Cardiac septum (tissue), 1 donor: Measurements from ENCODE around the gene SERPINB6. TPM values are rescaled to one million over a fixed set of nuclear protein-coding genes. Genes with fewer than 3 reads are reported as not detected.
"Not testable (repeated sequence)": the region's sequence is repeated elsewhere in the genome, so short reads cannot be mapped to it uniquely, and the experiment has no call there.

ENCODE experiments used
- DNase-seq: peaks from one replicate; pipeline ENCODE4 v3.0.0-alpha.2; 2020; ENCODE audit warnings: low spot score
- intact Hi-C: fragments of 100-400 bp; cut with DNase I; formaldehyde crosslinking; loops from one replicate; pipeline ENCODE4 v1.14.0; 2022
- total RNA-seq: library from RNA; stranded (reverse); fragmentation: NEBNext Ultra II Directional; extraction: Animal tissue kit (Norgen Biotek cat#: 25700); gene quantifications from one replicate; pipeline ENCODE4 v1.2.1, GENCODE V29; 2021
- donor health status: DM: no; HTN: no; CAD: no.

Gene SERPINB6
- total RNA-seq, 1 donor from 2014 or later = 171 TPM

DNA sequence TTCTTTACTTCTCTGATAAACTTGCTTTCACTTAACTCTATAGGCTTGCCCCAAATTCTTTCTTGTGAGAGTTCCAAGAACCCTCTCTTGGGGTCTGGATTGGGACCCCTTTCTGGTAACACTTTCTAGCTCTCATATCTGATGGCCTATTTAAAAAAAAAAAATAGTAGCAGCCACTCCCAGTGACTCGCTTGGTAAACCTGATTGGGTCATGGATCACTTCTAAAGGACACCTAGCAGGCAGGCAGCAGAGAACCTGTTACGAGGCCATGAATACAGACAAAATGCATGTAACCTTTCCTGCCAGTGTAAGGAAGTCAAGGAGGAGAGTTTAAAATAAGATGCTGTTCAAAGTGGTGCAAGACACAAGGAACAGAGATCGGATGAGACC is 9.1 kb upstream of the SERPINB6 start:
- DNase-seq = no peak
- intact Hi-C loops = no loop called here

DNA sequence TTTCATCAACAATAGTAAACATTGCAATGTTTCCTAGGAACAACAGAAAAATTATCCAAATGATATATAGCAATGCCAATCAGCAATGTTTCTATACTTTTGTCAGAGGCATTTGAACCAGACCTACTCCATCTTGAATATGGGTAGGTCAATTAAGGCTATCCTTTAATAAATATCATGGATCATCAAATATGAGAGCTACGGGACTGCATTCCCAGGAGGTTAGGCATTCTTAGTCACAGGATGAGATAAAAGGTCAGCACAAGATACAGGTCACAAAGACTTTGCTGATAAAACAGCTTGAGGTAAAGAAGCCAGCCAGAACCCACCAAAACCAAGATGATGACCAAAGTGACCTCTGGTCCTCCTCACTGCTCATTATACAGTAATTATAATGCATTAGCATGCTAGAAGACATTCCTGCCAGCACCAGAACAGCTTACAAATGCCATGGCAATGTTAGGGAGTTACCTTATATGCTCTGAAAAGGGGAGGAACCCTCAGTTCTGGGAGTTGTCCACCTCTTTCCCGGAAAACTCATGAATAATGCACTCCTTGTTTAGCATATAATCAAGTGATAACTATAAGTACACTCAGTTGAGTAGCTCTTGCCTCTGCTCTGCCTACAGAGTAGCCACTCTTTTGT is 8.6 kb upstream of the SERPINB6 start:
- DNase-seq = no peak
- intact Hi-C loops = no loop called here

DNA sequence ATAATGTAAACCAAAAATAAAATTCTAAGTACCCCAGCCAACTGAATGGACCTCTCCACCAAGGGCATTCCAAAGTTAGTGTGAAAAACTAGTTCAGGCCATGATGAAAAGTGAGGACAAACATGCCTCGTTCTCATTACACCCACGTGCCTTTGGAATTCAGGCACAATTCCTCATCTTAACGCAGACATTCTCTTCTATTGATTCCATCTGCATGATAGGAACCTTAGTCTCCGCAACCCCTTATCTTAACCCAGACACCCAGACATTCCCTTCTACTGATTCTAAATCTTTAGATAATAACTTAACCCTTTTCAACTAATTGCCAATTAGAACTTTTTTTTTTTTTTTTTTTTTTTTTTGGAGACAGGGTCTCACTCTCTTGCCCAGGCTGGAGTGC is 7.6 kb upstream of the SERPINB6 start:
- no peak for DNase-seq
- intact Hi-C loops = no loop called here

DNA sequence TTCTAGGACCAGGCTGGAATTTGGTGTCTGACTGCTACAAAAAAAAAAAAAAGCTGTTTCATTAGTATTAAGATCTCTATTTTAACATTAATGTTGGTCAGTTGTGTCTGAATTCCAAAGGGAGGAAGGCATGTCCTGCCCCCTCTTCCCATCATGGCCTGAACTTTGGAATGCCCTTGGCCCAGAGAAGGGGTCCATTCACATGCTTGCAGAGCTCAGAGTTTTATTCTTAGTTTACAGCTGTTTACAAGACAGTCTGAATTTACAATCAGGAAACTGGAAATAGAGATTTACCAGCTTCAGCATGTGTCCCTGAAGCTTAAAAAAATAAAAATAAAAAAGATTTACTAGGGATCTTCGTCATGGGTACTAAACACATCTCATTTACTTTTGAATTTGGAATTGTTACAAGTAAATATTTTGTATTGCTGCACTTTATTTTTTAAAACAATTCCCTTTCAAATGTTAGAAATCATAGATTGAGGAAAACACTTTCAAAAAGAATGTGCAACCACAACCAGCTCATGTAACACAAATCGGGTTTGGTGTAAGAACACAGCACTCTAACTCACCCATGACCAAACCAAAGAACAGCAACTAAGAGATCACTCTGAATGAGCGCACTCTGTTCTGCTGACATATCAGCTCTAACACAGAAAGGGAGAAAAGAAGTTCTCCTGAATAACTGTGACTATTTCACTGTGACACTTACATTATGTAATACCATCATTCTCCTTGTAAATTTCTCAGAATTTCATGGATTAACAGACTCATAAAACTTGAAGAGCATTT is 6.6 kb upstream of the SERPINB6 start:
- intact Hi-C loops = no loop called here
- DNase-seq = no peak

DNA sequence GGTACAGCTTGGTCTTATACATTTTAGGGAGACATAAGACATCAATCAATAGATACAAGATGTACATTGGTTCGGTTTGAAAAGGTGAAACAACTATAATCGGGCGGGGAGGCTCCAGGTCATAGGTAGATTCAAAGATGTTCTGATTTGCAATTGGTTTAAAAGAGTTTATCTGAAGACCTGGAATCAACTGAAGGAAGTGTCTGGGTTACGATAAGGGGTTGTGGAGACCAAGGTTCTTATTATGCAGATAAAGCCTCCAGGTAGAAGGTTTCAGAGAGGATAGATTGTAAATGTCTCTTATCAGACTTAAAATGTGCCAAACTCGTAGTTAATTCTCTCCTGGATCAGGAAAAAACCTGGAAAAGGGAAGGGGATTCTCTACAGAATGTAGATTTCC is 5.9 kb upstream of the SERPINB6 start:
- intact Hi-C loops = no loop called here
- DNase-seq = no peak

DNA sequence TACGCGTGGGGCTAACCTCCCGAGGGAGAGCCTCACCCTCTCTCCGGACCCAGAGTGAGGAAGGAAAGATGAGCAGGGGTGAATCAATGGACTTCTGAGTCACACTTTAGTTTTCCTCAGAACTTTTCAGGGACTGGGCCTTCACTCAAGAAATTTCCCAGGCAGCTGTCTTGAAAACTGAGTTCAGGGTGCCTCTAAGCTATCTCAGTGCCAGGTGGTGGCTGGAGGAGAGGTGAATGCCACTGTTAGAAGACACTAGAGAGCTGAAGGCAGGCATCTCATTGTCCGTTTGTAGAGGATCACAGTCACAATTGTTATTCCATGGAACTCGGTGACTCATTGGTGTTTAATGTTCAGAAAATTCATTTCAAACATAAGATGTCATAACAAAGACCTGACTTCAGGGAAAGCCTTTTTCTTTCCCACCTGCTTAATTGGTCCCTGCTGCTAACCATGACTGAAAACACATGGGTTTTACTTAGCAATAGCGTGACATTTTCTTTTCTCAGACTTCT is 5.3 kb upstream of the SERPINB6 start:
- intact Hi-C loops = no loop called here

DNA sequence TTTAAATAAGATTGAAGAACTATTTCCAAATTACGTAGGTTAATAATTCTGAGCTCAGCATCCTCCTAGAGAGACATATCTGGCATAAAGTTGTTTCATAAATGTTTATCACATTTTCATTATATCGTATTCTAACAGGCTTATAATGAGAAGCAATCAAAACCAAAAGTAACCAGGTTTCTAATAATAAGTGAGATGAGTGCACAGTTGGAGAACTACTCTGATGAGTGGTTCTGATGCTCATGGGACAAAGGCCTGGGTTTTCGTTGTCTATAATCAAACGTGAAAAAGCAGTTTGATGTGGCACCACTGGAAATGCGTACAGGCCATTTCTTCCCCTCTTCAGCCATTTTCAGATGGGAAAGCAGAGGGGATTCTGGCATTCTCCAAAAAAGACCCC is 4.7 kb upstream of the SERPINB6 start:
- intact Hi-C loops = no loop called here
- DNase-seq = no peak

More for the DNA sequence above, 5.3 kb upstream of the SERPINB6 start:
- DNase-seq = no peak

DNA sequence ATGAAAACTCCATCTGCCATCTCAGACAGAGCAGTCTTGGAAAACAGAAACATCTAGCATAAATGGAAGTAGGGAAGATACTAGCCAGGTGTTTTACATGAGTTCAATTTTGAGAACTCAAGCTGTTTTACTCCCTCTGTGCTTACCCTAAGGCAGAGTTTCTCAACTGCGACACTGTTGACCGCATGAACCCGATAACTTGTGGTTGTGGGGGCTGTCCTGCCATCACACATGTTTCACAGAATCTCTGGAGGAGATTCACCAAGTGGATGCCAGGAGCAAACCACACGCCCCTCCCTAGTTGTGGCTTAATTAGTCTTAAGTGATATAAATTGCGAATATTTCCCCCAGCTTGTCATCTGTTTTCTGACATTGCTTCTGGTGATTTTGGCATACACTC is 2.3 kb upstream of the SERPINB6 start:
- DNase-seq = no peak
- intact Hi-C loops = no loop called here

DNA sequence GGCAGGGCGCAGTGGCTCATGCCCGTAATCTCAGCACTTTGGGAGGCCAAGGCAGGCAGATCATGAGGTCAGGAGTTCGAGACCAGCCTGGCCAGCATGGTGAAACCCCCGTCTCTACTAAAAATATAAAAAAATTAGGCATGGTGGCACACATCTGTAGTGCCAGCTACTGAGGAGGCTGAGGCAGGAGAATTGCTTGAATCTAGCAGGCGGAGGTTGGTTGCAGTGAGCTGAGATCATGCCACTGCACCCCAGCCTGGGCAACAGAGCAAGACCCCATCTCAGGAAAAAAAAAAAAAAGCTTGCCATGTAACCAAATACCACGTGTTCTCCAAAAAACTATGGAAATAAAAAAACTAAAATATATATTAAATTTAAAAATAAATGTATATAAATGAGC is 1.8 kb upstream of the SERPINB6 start:
- intact Hi-C loops, DNase-seq: not testable (repeated sequence)

DNA sequence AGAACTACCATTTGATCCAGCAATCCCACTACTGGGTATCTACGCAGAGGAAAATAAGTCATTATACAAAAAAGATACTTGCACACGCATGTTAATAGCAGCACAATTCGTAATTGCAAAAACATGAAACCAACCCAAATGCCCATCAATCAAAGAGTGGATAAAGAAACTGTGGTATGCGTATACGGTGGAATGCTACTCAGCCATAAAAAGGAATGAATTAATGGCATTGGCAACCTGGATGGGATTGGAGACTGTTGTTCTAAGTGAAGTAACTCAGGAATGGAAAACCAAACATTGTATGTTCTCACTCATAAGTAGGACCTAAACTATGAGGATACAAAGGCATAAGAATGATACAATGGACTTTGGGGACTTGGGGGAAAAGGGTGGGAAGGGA is 1.3 kb upstream of the SERPINB6 start:
- intact Hi-C loops, DNase-seq: not testable (repeated sequence)

DNA sequence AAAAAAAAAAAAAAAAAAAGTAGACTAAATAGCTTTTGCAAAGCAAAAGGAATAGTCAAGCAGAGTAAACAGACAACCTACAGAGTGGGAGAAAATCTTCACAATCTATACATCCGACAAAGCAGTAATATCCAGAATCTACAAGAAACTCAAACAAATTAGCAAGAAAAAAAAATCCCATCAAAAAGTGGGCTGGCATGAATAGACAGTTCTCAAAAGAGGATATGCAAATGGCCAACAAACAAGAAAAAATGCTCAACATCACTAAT is 786 bp upstream of the SERPINB6 start:
- intact Hi-C loops, DNase-seq: not testable (repeated sequence)

DNA sequence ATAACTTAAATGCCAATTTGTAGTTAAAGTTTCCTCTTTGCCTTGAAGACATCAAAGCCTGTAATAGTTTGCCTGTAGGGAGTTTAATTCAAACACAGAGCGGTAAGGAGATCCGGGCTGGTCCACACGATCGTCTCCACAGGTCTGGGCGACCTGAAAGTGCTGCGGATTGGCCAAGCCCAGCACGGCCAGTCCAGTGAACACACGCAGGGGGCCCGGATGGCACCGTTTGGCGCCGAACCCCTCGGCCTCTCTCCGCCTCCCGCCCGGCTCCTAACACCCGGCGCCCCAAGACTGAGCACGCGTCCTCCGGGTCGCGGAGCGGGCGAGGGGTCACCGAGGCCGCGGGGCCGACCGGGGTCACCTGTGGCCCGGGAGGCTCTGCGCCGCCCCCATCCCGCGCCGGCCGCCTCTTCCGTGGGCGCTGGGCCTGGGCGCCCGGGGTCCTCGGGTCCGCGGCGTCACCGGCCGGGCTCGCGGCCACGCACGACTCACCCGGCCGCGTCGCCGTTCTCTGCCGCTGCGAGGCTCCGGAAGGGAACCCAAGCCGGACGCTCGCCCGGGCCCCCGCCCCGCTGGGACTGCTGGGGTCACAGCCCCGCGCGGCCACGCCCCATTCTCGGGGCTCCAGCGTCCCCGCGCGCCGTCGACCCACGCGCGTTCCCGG is 481 bp downstream of the SERPINB6 start:
- peak; percentile 89 for DNase-seq
- intact Hi-C loops = loop anchor here (1.0 to 2.0 kb wide), 2 partner anchors 17 to 18 kb away; no protein-coding TSS in a partner anchor

DNA sequence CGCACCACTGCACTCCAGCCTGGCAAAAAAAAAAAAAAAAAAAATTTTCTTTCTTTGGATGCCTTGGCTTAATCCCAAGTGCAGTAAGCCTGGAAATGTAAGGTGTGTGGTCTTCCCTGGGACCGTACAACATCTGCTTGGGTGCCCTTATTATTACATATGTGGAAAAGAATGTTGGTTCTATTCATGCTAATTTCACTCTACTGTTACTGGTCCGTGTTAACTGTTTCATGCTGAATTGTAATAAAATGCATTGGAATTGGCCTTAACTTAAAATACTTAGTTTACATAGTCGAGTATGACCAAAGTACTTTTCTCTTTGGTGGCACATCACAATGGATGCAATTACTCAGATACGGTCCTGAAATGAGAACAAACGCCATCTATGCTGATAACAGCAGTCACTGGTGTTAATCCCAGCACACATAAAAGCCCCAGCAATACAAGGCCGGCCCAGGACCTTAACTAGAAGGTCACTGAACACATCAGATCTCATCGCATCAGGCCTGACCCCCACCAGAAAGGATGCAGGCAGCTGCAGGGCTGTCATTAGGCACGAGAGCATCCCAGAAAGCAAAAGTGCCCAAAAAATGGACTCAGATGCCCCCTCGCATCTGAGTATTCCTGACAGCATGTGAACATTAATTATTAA is 1.2 kb downstream of the SERPINB6 start:
- no peak for DNase-seq
- intact Hi-C loops = loop anchor here (2.0 kb wide), 1 partner anchor 17 kb away; no protein-coding TSS in a partner anchor

DNA sequence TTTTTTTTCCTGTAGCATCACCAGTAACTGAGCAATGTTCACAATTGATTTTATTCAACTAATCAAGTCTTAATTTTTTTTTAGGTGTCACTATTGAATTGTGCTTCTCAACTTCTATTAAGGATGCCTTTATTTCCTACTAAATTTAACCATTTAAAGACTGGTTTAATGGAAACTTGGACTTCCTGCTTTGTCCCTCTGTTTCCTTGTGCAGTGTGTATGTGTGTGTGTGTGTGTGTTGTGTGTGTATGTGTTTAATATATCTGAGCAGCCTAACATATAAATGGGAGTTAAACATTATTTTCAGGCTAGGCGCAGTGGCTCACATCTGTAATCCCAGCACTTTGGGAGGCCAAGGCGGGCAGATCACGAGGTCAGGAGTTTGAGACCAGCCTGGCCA is 1.8 kb downstream of the SERPINB6 start:
- no peak for DNase-seq
- intact Hi-C loops = no loop called here

DNA sequence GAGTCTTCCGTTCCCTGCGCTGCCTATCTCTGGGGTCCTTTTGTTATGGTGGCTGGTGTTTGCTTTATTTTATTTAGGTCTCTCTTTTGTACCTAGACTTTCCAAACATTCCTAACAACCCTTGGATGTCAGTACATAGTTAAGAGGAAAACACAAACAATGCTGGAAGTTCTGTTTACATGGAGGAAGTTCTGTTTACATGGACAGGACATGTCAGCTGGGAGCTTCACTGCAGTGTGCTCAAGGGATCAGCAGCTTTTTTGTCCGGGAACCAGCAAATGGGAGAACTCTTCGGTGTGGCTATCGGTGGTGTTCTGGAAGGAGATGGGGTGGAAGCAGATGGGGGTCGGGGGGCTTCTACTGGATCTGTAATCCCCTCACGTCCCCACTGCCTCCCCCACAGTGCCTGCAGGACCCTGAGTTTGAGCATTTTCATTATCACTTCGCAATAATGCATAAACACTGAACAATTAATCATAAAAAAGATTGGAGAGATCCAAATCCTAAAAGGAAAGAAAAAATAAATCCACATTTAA is 2.7 kb downstream of the SERPINB6 start:
- intact Hi-C loops = no loop called here
- DNase-seq = no peak

DNA sequence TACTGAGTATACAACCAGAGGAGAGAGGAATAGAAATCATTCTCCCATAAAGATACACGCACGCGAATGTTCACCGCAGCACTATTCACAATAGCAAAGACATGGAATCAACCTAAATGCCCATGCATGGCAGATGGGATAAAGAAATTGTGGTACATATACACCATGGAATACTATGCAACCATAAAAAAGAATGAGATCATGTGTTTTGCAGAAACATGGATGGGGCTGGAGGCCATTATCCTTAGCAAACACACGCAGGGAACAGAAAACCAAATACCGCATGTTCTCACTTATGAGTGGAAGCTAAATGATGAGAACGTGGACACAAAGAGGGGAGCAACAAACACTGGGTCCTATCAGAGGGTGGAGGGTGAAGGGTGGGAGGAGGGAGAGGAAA is 3.4 kb downstream of the SERPINB6 start:
- intact Hi-C loops = no loop called here
- no peak for DNase-seq

DNA sequence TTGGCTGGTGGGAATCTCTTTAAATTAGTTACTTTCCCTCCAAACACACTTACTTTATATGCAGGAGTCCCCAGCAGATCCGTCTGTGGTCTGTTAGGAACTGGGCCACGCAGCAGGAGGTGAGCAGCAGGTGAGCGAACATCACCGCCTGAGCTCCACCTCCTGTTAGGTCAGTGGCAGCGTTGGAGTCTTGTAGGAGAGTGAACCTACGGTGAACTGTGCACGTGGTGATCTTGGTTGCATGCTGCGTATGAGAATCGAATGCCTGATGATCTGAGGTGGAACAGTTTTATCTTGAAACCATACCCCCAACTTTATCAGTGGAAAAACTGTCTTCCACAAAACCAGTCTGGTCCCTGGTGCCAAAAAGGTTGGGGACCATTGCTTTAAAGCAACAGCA is 5.0 kb downstream of the SERPINB6 start:
- intact Hi-C loops = no loop called here
- DNase-seq = no peak

DNA sequence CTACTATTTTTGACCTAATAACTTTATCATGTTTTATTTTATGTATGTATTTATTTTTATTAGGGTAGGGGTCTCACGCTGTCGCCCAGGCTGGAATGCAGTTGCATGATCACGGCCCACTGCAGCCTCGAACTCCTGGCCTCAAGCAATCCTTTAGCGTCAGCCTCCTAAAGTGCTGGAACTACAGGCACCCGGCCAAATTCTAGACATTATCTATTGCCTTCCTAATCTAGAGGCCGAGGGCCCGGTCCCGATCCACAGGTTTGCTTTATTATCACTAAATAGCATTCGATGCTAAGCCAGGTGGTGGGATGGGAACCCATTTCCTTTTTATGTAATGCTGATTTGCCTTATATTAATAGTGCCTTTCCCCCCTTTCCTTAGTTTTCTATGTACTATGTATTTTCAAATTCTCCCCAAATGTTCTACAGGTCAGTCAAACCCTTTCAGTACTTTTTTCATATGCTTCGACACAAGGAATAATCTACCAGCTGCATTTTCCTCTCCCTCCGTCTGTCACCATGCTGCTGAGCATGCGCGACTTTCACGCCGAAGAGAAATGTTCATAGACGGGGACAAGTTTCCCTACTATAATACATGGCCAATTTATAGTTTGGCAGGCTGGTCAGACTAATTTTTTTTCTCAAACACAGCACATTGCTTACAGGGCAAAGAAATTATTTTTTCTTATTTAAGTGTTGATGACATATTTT is 6.4 kb downstream of the SERPINB6 start:
- no peak for DNase-seq
- intact Hi-C loops = no loop called here

DNA sequence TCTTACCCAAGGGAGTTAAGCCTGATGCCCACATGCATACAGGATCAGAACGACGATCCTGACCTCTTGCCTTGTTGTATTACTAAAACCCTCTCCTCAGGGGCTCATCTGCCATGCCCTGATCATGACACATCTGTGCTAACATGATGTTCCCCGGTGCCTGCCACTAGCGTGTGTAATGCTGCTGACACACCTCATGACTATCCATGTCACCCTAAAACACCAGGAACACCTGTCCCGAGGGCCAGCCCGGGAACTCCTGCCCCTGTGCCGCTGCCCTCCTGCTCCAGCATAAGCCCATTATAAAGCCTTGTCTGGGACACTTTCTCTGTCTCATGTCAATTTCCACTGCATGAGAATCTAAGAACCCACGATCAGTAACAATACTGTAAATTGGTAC is 7.6 kb downstream of the SERPINB6 start:
- intact Hi-C loops = no loop called here
- no peak for DNase-seq
